ENCODE data around the gene HMGCS1. TPM values are rescaled to one million over a fixed set of nuclear protein-coding genes. Genes with fewer than 3 reads are reported as not detected.

The HMGCS1 gene
- total and polyA plus RNA-seq, 2 of the 13 experiments (the other 11 are each of a cell fraction or from before 2014, with no cell fraction given), result 56.8 to 318 TPM

- no peak for TF ChIP-seq LRRFIP1 (CRISPR knock-in tag; conservative IDR thresholded peaks at IDR 0.05)
- no peak for TF ChIP-seq ZNF784 (CRISPR knock-in tag; IDR thresholded peaks at IDR 0.05; ENCODE audit: borderline replicate concordance)
- TF ChIP-seq YEATS2 (CRISPR knock-in tag; IDR thresholded peaks at IDR 0.05; ENCODE audit: borderline replicate concordance), result no peak
- TF ChIP-seq ERF (CRISPR knock-in tag; IDR thresholded peaks at IDR 0.05), result no peak
- no peak for TF ChIP-seq ZNF724P (CRISPR knock-in tag; IDR thresholded peaks at IDR 0.05; ENCODE audit: borderline replicate concordance)
- TF ChIP-seq E2F1 (CRISPR knock-in tag; IDR thresholded peaks at IDR 0.05), result no peak
- no peak for TF ChIP-seq SNAPC4 (CRISPR knock-in tag; IDR thresholded peaks at IDR 0.05)
- TF ChIP-seq ELF4 (CRISPR knock-in tag; IDR thresholded peaks at IDR 0.05; ENCODE audit: borderline replicate concordance), result no peak
- peak; percentile 83; the same call in 1 of the 2 replicates for TF ChIP-seq ZBTB34 (CRISPR knock-in tag; IDR thresholded peaks at IDR 0.05)
- TF ChIP-seq SMAD9 (CRISPR knock-in tag; IDR thresholded peaks at IDR 0.05), result no peak
- TF ChIP-seq KDM5B (CRISPR knock-in tag; IDR thresholded peaks at IDR 0.05; ENCODE audit: borderline replicate concordance), result no peak
- TF ChIP-seq FOXA1 (IDR thresholded peaks at IDR 0.05), result no peak
- peak; percentile 89 for TF ChIP-seq FOXA1 (CRISPR knock-in tag; IDR thresholded peaks at IDR 0.05)
- no peak for TF ChIP-seq BRCA1 (CRISPR knock-in tag; IDR thresholded peaks at IDR 0.05)
- TF ChIP-seq ZSCAN12 (CRISPR knock-in tag; IDR thresholded peaks at IDR 0.05), result no peak
- TF ChIP-seq PITX1 (CRISPR knock-in tag; IDR thresholded peaks at IDR 0.05), result peak; percentile 75; the same call in 1 of the 2 replicates
- no peak for TF ChIP-seq SOX6 (IDR thresholded peaks at IDR 0.05)
- TF ChIP-seq SOX6 (CRISPR knock-in tag; IDR thresholded peaks at IDR 0.05), result peak; percentile 71
Observed at GRCh38 chr5:43348207-43348606, 35.0 kb upstream of the HMGCS1 start (continued).
